ENCODE results near the gene CHTF8. TPM values are rescaled to one million over a fixed set of nuclear protein-coding genes. Genes with fewer than 3 reads are reported as not detected.

CHTF8 gene
- total RNA-seq, 4 donors from 2014 or later = 77.8 to 124 (median 82.8) TPM

DNA sequence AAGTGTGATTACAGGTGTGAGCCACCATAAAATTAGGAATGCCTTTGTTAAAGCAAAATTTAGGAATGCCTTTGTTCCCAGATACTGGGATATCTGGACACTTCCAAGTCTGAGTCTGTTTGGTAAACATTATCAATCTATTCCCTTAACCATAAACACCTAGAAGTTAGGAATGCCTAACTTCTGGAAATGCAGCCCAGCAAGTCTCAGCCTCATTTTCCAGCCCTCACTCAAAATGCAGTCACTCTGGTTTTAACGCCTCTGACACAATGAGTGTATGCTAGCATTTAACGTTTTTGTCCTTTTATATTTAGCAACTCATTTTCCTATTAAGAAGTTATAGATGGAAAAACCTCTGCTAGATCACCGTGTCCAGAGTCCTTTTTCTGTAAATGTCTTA lies 61.4 kb downstream of the CHTF8 start:
- intact Hi-C loops (cut with DNase I; ENCODE audit: low total_unique reads) = no loop called here
- DNase-seq (ENCODE audit: low spot score in 2 of 2) = no peak
- TF ChIP-seq, protein P1, sequence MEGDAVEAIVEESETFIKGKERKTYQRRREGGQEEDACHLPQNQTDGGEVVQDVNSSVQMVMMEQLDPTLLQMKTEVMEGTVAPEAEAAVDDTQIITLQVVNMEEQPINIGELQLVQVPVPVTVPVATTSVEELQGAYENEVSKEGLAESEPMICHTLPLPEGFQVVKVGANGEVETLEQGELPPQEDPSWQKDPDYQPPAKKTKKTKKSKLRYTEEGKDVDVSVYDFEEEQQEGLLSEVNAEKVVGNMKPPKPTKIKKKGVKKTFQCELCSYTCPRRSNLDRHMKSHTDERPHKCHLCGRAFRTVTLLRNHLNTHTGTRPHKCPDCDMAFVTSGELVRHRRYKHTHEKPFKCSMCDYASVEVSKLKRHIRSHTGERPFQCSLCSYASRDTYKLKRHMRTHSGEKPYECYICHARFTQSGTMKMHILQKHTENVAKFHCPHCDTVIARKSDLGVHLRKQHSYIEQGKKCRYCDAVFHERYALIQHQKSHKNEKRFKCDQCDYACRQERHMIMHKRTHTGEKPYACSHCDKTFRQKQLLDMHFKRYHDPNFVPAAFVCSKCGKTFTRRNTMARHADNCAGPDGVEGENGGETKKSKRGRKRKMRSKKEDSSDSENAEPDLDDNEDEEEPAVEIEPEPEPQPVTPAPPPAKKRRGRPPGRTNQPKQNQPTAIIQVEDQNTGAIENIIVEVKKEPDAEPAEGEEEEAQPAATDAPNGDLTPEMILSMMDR (IDR thresholded peaks at IDR 0.05) = no peak
- TF ChIP-seq POLR2A (IDR thresholded peaks at IDR 0.05) = no peak
- H3K4me3 ChIP-seq (ENCODE audit: low read depth, poor library complexity, severe bottlenecking) = no peak overlapping the region
- WGBS, 2 donors = 58 to 64% methylated on average over 3 of the region's 3 CpGs

DNA sequence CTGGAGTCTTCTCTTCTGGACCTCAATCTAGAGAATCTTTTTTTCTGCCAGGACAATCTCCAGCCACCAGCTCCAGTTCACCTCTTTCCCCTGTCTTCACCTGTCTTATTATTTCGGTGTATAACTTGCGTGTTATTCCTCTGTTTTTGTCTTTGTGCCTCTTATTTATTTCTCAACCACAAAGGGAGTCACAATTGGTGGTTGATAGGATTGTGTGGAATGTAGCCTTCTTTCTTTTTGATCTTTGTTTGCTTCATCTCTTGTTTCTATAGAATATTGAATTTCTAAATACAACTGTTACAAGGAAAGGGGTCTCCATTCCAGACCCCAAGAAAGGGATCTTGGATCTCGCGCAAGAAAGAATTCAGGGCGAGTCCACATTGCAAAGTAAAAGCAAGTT lies 62.9 kb downstream of the CHTF8 start:
- no peak overlapping the region for H3K4me3 ChIP-seq (ENCODE audit: low read depth, poor library complexity, severe bottlenecking)
- TF ChIP-seq, protein P1 (IDR thresholded peaks at IDR 0.05) = no peak
- TF ChIP-seq POLR2A (IDR thresholded peaks at IDR 0.05) = no peak
- WGBS, 2 donors = 95 to 97% methylated on average over 5 of the region's 5 CpGs
- intact Hi-C loops (cut with DNase I; ENCODE audit: low total_unique reads) = no loop called here
- DNase-seq (ENCODE audit: low spot score in 2 of 2) = no peak

Other genes with a start within 250 kb of the CHTF8 start
- 1 to 10 TPM; 3.5 to 7.5 (median 4.8) TPM for gene HAS3, start 26.9 kb downstream of the CHTF8 start, total RNA-seq
- gene UTP4, start 61 bp upstream of the CHTF8 start, total RNA-seq = 10 to 100 TPM; 13.3 to 22.0 (median 15.0) TPM
- gene SNTB2, start 54.6 kb upstream of the CHTF8 start, total RNA-seq = 10 to 100 TPM; 32.5 to 60.4 (median 51.8) TPM
- gene VPS4A, start 178.8 kb upstream of the CHTF8 start, total RNA-seq = 10 to 100 TPM; 34.8 to 57.5 (median 35.6) TPM
- gene PDF, start 198.0 kb upstream of the CHTF8 start, total RNA-seq = 10 to 100 TPM; 17.7 to 20.1 (median 18.1) TPM
- 10 to 100 TPM; 40.8 to 57.8 (median 47.6) TPM for gene COG8, start 207.0 kb upstream of the CHTF8 start, total RNA-seq
- 10 to 100 TPM; 11.0 to 13.8 (median 12.7) TPM for gene NIP7, start 207.2 kb upstream of the CHTF8 start, total RNA-seq
- not detected for gene TMED6, start 219.2 kb upstream of the CHTF8 start, total RNA-seq